ENCODE data around the gene TACR2. TPM values are rescaled to one million over a fixed set of nuclear protein-coding genes. Genes with fewer than 3 reads are reported as not detected.
A peak's percentile ranks its signal among the peaks of the same experiment; 100 is the strongest.

Gene TACR2
- total RNA-seq, 2 experiments from 2014 or later = not detected

DNA sequence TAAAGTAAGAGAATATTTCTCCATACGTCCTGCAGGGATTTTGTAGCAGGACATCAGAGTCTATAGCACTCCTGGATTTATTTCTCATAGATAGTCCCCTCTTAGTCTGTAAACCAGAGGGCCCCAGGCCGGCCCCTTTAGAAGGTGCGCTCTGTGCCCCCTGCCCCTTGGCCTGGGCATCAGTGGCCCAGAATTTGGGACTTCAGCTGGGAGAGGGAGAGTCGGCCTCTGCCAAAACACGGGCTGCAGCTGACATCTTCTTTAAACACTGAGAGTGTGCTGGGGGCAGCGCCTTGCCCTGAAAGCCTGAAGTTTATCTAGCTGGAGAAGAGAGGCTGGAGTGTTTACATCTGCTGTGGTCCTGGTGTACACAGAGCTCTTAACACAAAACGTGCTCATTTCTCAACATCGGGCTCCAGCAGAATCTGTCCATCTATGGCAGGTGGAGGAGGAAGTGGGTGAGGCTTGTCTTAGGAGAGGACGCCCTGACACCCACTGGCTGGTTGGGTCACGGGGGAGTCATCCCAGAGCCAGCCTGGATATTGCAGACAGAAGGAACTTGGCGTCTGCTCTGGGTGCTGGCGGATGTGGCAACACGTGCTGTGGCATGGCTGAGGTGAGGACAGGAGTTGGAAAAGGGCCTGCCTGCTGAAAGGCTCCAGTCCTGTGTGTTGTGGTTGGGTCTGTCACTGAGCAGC is 5.0 kb upstream of the TACR2 start:
- no peaks in the 10 kb centered on the region for H3K9me3 Mint-ChIP-seq
- H3K4me3 Mint-ChIP-seq = no peak overlapping the region
- H3K27ac Mint-ChIP-seq = no peak overlapping the region
- POLR2A ChIA-PET = no interaction called here
- H3K4me1 Mint-ChIP-seq = peaks cover 26% of the 10 kb centered on the region
- peaks cover 1% of the 10 kb centered on the region for H3K36me3 Mint-ChIP-seq
- no peaks in the 10 kb centered on the region for H3K27me3 Mint-ChIP-seq
- peak; percentile 24 for DNase-seq
- ATAC-seq (ENCODE audit: low read depth) = no peak

DNA sequence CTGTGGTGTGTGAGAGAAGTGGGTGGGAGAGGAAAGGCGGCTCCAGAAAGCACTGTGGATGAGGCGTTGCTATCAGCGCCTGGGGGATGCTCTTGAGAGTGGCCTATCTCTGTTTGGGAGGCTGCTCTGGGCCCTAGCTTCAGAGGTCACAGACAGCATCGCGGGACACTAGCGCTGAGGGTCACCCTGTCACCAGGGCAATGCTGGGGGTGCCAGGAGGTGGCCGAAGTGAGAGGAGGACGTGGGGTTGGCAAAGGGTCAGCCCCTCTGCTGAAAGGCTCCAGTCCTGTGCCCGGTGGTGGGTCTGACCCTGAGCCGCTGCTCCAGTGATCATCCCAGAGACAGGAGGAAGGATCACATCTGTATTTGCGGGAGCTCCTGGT is 3.0 kb upstream of the TACR2 start:
- Mint-ChIP-seq H3K4me3 (no peak overlapping the region), H3K36me3 (no peaks in the 10 kb centered on the region), H3K9me3 (no peaks in the 10 kb centered on the region), H3K4me1 (peaks cover 11% of the 10 kb centered on the region), H3K27ac (peak overlapping the region; percentile 22), H3K27me3 (no peaks in the 10 kb centered on the region)
- DNase-seq = peak; percentile 5
- no peak for ATAC-seq (ENCODE audit: low read depth)
- POLR2A ChIA-PET = no interaction called here

DNA sequence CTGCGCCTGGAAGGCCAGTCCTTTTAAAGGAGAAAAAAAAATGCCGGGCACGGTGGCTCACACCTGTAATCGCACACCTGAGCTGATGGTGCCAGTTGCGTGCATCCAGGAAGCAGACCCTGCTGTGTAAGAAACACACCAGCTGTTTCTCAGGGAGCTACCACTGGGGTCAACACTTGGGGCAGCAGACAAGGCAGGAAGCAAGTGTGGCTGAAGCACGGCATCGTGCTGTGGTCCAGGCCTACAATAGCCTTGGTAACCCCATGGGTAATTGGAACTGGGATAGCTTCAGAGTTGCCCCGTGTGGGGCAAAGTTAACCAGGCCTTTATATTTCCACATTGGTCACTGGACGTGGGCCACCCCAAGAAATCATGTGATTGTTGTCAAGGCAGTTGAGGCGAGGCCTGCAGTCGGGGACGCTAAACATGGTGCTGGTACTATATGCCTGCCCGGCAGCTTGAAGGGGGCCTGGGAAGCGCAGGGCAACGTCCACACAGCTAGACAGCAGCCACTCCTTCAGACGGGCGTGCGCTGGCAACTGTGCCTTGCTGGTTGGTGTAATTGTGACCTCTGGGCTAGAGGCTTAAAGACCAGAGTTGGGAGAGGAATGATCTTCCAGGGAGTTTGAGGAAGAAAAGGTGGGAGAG is 2.5 kb upstream of the TACR2 start:
- no peaks in the 10 kb centered on the region for H3K27me3 Mint-ChIP-seq
- H3K4me3 Mint-ChIP-seq = no peak overlapping the region
- no peaks in the 10 kb centered on the region for H3K9me3 Mint-ChIP-seq
- H3K4me1 Mint-ChIP-seq = peaks cover 8% of the 10 kb centered on the region
- POLR2A ChIA-PET = no interaction called here
- peak overlapping the region; percentile 22 for H3K27ac Mint-ChIP-seq
- peak; percentile 16 for DNase-seq
- no peak for ATAC-seq (ENCODE audit: low read depth)
- no peaks in the 10 kb centered on the region for H3K36me3 Mint-ChIP-seq

DNA sequence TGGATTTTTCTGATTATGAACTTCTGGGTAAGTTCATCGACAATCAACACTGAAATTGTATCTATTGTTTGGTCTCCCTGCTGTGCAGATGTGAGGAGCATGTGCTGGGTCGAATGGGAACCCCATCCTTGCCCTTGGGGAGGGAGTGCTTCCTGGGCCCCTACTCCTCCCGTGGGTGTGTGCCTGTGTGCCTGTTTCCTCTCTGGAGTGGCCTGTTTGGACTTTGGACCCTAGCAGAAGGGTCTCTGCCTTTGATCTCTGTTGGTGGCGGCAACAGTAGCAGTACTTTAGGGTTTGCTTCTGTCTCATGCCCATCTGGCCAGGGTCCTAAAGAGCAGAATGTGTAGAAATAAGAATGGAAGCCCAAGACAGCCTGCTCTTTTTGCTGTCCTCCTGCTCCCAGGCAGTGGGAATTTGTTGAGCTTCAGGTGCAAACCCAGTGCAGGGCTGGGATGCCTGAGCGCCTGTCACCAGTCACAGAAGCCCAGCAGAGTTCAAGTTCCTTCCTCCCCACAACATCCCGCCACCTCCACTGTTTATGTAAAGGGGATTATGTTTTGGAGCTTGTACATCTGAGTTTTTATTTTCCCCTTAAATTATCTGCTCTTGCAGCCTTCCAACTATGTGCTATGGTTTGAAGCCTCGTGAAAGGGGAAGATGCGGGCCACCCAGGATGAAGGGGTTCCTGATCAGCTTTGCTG is 1.5 kb upstream of the TACR2 start:
- H3K27me3 Mint-ChIP-seq = no peaks in the 10 kb centered on the region
- no peak overlapping the region for H3K27ac Mint-ChIP-seq
- ATAC-seq (ENCODE audit: low read depth) = no peak
- POLR2A ChIA-PET = no interaction called here
- peak; percentile 10 for DNase-seq
- H3K36me3 Mint-ChIP-seq = no peaks in the 10 kb centered on the region
- H3K9me3 Mint-ChIP-seq = no peaks in the 10 kb centered on the region
- no peak overlapping the region for H3K4me3 Mint-ChIP-seq
- peaks cover under 1% of the 10 kb centered on the region for H3K4me1 Mint-ChIP-seq

DNA sequence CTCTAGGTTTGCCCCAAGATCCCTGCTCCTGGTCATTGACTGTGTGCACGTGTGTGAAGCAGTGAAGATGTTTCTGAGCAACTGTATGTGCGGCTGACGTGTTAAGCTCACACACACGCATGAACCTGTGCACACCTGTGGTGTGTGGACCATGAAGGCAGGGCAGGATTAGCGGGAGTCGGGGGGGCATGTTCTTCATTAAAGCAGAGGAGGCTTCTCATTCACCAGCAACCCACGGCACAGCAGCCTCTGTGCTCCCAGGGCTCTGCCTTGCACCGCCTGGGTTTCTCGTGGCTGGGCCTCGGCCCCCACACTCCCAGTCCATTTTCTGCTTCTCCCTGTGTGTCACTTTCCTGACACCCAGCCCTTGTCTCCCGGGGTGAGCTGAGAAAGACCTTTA is 824 bp upstream of the TACR2 start:
- Mint-ChIP-seq H3K9me3 (no peaks in the 10 kb centered on the region), H3K27ac (no peak overlapping the region), H3K36me3 (no peaks in the 10 kb centered on the region), H3K27me3 (no peaks in the 10 kb centered on the region), H3K4me1 (peaks cover 2% of the 10 kb centered on the region), H3K4me3 (no peak overlapping the region)
- POLR2A ChIA-PET = no interaction called here
- DNase-seq = no peak
- ATAC-seq (ENCODE audit: low read depth) = no peak

DNA sequence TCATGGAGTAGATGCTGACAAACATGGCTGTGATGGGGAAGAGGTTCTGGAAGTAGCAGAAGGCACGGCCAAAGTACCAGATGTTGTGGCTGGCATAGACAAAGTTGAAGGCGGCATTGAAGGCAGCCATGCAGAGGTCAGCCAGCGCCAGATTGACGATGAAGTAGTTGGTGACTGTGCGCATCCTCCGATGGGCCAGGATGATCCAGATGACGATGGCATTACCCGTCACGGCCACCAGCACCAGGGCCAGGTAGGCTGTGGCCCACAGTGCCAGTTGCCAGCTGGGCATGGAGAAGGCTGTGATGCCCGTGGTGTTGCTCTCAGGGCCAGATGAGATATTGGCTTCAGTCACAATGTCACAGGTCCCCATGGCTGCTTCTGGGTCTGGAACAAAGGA is 767 bp downstream of the TACR2 start:
- H3K27ac Mint-ChIP-seq = no peak overlapping the region
- no peak for DNase-seq
- H3K9me3 Mint-ChIP-seq = no peaks in the 10 kb centered on the region
- POLR2A ChIA-PET = no interaction called here
- H3K36me3 Mint-ChIP-seq = no peaks in the 10 kb centered on the region
- H3K27me3 Mint-ChIP-seq = no peaks in the 10 kb centered on the region
- peaks cover 2% of the 10 kb centered on the region for H3K4me1 Mint-ChIP-seq
- H3K4me3 Mint-ChIP-seq = no peak overlapping the region
- ATAC-seq (ENCODE audit: low read depth) = no peak

DNA sequence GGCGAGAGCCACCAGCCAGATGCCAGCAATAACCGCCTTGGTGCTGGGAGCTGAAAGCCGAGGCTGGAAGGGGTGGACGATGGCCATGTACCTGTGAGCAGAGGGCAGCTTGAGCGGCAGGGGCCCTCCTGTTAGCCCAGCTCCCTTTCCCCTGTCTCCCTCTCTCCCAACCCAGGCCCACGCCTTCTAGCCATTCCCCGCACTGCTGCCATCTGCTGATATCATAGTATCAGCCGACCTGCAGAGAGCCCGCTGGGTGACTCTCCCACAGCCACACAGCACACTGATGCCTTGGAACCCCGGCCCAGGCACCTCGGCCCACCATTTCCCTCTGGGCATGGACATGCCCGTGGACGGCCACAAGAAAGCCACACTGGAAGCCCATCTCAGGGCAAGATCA is 1.7 kb downstream of the TACR2 start:
- H3K9me3 Mint-ChIP-seq = no peaks in the 10 kb centered on the region
- peaks cover 5% of the 10 kb centered on the region for H3K4me1 Mint-ChIP-seq
- H3K27ac Mint-ChIP-seq = no peak overlapping the region
- no peaks in the 10 kb centered on the region for H3K27me3 Mint-ChIP-seq
- no peak for ATAC-seq (ENCODE audit: low read depth)
- no peaks in the 10 kb centered on the region for H3K36me3 Mint-ChIP-seq
- DNase-seq = no peak
- no peak overlapping the region for H3K4me3 Mint-ChIP-seq
- POLR2A ChIA-PET = no interaction called here

DNA sequence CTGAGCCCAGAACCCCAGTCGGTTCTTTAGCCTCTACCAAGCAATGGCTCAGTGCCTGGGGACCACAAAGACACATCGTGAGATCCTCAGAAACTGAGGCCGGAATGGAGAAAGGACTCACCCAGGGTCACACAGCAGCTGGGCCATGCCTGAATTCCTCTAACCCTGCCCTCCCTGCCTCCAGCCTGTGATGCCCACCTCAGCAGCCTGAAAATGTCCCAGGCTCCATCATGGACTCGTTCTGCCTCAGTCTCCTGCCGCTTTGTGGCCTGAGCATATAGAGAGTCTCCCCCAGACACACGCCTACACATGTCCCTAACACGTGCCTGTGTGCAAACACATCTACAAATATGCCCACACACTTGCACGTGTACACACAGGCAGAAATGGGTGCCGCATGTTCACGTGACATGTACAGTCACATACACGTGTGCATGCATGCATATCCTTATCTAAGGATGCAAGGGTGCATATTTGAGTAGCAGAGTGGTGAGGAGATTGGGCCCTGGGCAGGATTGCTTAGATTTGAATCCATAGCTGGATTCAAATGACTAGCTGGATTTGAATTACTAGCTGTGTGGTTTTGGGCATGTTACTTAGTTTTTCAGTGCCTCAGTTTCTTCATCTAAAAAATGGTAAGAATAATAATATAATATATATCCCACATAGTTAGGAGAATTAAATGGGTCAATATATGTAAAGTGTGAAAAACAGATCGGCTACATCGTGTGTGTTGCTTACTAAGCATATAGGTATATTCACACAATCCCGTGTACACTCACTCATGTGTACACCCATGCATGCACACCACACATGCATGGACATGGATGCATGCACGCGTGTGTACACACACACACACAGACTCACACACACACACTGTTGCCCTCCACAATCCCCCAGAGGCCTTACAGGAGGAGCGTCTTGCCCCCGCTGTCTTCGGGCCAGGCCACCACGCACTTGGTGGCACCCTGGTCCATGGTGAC is 2.4 kb downstream of the TACR2 start:
- Mint-ChIP-seq H3K27me3 (no peaks in the 10 kb centered on the region), H3K4me1 (peaks cover 9% of the 10 kb centered on the region), H3K27ac (no peak overlapping the region), H3K4me3 (no peak overlapping the region), H3K9me3 (no peaks in the 10 kb centered on the region), H3K36me3 (no peaks in the 10 kb centered on the region)
- ATAC-seq (ENCODE audit: low read depth) = no peak
- POLR2A ChIA-PET = no interaction called here
- DNase-seq = no peak

DNA sequence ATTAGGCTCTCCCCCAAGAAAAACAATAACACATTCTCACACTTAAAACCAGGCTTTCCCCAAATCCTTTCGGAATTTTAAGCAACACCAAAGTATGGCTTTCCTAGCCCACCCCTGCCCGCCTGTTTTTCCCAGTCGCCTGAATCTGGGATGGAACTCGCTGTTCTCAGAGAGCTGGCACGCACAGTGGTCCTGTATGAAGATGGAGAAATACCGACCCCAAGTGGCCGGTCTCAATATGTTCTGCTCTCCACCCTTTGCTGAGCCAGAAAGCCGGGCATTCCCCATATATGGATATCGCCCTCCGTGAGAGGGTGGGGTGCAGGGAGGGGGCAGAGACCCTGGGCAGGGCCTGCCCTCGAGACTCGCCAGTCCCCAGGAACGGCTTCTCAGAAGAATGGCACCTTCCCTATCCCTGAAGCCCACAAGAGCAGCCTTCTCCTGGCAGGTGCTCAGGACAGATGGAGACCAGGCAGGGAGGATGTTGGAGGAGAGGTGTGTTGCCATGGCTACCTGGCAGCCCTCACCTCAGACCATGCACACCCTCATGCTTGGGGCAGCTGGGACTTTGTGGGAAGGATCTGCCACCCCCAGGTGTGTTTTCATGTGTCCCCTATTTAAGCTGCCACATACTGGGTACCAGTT is 3.4 kb downstream of the TACR2 start:
- ATAC-seq (ENCODE audit: low read depth) = no peak
- H3K27ac Mint-ChIP-seq = no peak overlapping the region

DNA sequence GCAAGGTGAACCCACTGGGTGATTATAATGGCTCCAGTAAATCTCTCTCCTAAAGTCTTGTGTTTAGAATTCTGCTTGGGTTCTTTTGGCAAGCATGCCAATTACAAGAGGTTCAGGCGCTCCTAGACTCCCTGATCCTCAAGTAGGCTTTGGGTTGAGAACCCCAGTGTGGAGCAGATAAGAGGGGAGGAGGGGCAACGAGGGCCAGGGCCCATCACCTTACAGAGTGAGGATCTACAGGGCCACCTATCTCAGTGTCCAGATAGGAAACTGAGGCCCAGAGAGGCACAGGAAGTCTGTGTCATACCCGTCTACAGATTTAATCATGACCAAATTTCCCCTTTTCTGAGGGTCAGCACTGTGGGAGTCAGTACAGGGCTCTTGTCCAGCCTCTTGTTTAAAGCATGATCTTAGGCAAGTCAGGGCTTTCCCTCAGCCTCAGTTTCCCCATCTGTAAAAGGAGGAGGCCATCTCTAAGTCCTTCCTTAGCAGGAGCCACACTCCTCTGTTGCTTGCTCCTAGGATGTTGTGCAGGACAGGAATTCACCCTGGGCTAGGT is 4.4 kb downstream of the TACR2 start:
- no peak overlapping the region for H3K27ac Mint-ChIP-seq

More for the DNA sequence above, 3.4 kb downstream of the TACR2 start:
- Mint-ChIP-seq H3K4me3 (no peak overlapping the region), H3K27me3 (no peaks in the 10 kb centered on the region), H3K4me1 (peaks cover 12% of the 10 kb centered on the region), H3K36me3 (no peaks in the 10 kb centered on the region), H3K9me3 (no peaks in the 10 kb centered on the region)
- POLR2A ChIA-PET = no interaction called here
- peak; percentile 36 for DNase-seq

DNA sequence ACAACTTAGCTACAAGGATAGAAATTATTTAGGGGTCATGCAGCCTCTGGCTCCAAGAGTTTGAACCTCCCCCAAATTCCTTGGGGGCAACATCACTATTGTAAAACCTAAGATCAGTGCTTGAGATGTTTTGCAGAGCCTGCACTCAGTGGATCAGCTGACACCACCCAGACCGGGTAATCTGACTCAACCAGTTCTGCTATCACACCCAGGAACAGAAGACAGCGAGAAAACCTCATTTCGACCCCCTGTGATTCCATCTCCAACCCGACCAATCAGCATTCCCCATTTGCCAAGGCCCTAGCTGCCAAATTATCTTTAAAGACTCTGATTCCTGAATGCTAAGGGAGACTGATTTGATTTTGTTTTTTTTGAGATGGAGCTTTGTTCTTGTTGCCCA is 5.2 kb downstream of the TACR2 start:
- H3K4me3 Mint-ChIP-seq = no peak overlapping the region
- H3K27me3 Mint-ChIP-seq = no peaks in the 10 kb centered on the region
- H3K27ac Mint-ChIP-seq = no peak overlapping the region

More for the DNA sequence above, 4.4 kb downstream of the TACR2 start:
- DNase-seq (peak; percentile 12), ATAC-seq (ENCODE audit: low read depth) (no peak)
- Mint-ChIP-seq H3K4me1 (peaks cover 20% of the 10 kb centered on the region), H3K9me3 (no peaks in the 10 kb centered on the region), H3K27me3 (no peaks in the 10 kb centered on the region), H3K4me3 (no peak overlapping the region), H3K36me3 (peaks cover 1% of the 10 kb centered on the region)
- POLR2A ChIA-PET = no interaction called here

DNA sequence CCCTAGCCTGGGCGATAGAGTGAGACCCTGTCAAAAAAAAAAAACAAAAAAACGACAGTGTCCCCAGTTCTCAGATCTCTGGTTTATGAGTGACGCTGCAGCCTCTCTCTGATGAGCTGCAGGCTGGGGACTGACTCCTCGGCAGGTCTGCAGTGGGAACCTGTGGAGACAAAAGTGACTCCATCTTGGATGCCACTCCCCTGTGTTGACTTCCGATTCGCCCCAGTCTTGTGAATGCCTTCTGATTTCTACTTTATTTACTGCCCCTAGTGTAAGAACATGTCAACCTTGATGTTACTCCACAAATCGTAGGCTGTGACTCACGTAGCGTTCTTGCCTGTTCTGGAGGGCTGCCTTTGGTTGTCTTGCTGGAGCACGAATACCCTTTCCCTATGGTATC is 6.2 kb downstream of the TACR2 start:
- H3K27me3 Mint-ChIP-seq = no peaks in the 10 kb centered on the region
- ATAC-seq (ENCODE audit: low read depth) (no peak), DNase-seq (no peak)
- POLR2A ChIA-PET = interaction anchor here (0.7 kb wide), 1 partner anchor 441 kb away, joined by 3 read pairs; no protein-coding TSS in a partner anchor
- peaks cover 20% of the 10 kb centered on the region for H3K4me1 Mint-ChIP-seq
- no peaks in the 10 kb centered on the region for H3K9me3 Mint-ChIP-seq
- no peak overlapping the region for H3K27ac Mint-ChIP-seq
- H3K4me3 Mint-ChIP-seq = no peak overlapping the region
- H3K36me3 Mint-ChIP-seq = peaks cover 1% of the 10 kb centered on the region

More for the DNA sequence above, 5.2 kb downstream of the TACR2 start:
- DNase-seq (no peak), ATAC-seq (ENCODE audit: low read depth) (no peak)
- POLR2A ChIA-PET = no interaction called here
- no peaks in the 10 kb centered on the region for H3K9me3 Mint-ChIP-seq
- peaks cover 20% of the 10 kb centered on the region for H3K4me1 Mint-ChIP-seq
- H3K36me3 Mint-ChIP-seq = peaks cover 1% of the 10 kb centered on the region

Measured in activated naive CD8-positive, alpha-beta T cell treated with anti-CD3 and anti-CD28 coated beads, Interleukin-2, amount 10 ng/mL, durations not matched to agents 7 days and 5 days (primary cell).